HG02610 (cell line): ENCODE measurements around the gene SNRPD3.
"Not testable (repeated sequence)": the region's sequence is repeated elsewhere in the genome, so short reads cannot be mapped to it uniquely, and the experiment has no call there.

Experiments
- ATAC-seq: cut with Tn5 transposase; IDR thresholded peaks from one replicate; pipeline ENCODE4 v1.9.1; 2021; ENCODE audit warnings: mild to moderate bottlenecking, moderate library complexity; ENCODE audit not compliant: unreplicated experiment

Gene SNRPD3

DNA sequence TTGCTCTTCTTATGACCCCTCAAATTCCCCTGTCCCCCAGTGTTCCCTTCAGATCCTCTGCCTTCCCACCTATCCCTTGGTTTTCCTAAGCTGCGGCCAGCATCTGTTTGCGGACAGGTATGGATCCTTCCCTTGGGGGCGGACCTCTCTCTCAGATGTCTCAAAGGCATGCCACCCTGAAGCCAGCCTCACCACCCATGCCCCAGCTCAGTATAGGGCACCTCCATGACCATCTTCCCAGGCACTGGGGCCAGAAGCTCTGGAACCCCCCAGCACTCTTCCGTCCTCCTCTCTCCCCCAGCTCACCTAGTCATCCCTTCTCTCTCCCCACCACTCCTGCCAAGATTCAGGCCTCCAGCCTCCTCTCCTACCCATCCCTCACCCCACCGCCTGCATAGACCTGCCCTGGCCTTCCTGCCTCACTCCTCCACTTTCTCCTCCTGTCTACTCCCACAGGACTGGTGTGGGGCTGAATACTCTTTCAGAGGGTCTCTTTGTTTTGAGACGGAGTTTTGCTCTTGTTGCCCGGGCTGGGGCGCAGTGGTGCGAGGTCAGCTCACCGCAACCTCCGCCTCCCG is 34.9 kb downstream of the SNRPD3 start:
- no peak for ATAC-seq

DNA sequence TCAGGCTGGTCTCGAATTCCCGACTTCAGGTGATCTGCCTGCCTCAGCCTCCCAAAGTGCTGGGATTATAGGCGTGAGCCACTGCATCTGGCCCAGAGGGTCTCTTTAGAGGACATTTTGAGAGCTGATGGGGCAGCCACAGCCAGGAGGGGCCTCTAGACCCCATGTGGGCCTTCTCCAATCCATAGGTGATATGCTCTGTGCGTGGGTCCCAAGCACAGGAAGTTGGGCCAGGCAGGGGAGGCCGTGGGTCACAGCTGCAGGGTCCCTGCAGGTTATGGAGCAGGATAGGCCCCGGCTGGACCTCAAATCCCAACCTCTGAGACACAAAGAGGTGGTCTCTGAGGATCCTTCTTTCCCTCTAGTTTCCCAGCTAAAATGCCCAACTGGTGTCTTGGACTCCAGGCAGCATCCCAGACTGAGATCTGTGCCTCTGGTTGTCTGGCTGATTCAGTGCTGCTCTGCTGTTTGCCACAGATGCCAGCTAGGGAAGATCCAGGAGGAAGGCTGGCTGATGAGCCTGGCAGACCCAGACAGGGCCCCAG is 35.6 kb downstream of the SNRPD3 start:
- no peak for ATAC-seq

DNA sequence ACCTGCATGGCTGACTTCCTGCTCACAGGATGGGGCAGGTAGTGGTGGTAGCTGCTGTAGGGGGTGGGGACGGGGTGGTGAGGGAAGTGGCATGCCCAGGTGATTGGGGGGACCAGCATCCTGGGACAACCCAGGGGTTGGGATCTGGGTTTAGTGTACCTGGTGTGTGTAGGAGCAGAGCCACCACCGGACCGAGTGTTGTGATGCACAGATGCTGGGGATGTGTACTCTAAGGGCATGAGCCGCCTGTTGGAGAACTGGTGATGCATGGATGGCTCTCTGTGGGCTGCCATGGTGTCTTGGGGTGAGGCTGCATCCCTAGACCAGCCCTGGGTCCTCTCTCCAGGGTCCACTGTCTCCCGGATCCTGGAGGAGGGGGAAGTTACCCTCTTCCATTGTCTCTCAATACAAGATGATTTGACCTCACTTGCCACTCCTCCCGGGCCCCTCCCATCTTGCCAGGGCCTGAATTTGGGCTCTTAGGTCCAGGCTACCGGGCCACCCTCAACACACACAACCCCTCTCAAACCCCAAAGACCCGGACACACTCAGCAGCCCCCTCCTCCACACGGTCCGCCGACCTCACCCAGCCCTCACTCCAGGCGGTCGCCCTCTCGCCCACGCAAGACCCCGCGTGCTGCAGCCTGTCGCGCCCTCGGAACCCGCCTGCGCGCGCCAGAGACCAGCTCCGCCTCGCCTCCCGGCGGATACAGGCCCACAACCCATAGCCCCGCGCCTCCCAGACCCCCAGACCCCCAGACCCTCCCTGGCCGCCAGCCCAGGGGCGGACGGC is 36.5 kb downstream of the SNRPD3 start:
- no peak for ATAC-seq

- peak; percentile 75 for ATAC-seq
Observed at GRCh38 chr22:24592851-24593558, 37.2 kb downstream of the SNRPD3 start, which contains the start of gene LRRC75B. Gene LRRC75B (minus strand): TSS chr22:24593073. CDS start chr22:24593039, 34 bp downstream.

- not testable (repeated sequence) for ATAC-seq
Observed at GRCh38 chr22:24593559-24593835, 37.7 kb downstream of the SNRPD3 start.

- ATAC-seq, result no peak
Observed at GRCh38 chr22:24593836-24594568, 38.2 kb downstream of the SNRPD3 start.

- no peak for ATAC-seq
Observed at GRCh38 chr22:24594569-24595120, 38.8 kb downstream of the SNRPD3 start.

- ATAC-seq, result no peak
Observed at GRCh38 chr22:24595228-24595627, 39.4 kb downstream of the SNRPD3 start.

- no peak for ATAC-seq
Observed at GRCh38 chr22:24595863-24596262, 40.1 kb downstream of the SNRPD3 start.

DNA sequence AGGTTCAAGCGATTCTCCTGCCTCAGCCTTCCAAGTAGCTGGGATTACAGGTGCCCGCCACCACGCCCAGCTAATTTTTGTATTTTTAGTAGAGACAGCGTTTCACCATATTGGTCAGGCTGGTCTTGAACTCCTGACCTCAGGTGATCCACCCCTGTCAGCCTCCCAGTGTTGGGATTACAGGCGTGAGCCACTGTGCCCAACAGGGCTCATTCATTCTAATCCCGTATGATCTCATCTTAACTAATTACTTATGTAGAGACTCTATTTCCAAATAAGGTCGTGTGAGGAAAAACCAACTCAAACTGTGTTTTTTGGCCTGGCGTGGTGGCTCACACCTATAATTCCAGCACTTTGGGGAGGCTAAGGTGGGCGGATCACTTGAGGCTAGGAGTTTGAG is 41.3 kb downstream of the SNRPD3 start:
- ATAC-seq, result not testable (repeated sequence)

- no peak for ATAC-seq
Observed at GRCh38 chr22:24599514-24599913, 43.7 kb downstream of the SNRPD3 start.

DNA sequence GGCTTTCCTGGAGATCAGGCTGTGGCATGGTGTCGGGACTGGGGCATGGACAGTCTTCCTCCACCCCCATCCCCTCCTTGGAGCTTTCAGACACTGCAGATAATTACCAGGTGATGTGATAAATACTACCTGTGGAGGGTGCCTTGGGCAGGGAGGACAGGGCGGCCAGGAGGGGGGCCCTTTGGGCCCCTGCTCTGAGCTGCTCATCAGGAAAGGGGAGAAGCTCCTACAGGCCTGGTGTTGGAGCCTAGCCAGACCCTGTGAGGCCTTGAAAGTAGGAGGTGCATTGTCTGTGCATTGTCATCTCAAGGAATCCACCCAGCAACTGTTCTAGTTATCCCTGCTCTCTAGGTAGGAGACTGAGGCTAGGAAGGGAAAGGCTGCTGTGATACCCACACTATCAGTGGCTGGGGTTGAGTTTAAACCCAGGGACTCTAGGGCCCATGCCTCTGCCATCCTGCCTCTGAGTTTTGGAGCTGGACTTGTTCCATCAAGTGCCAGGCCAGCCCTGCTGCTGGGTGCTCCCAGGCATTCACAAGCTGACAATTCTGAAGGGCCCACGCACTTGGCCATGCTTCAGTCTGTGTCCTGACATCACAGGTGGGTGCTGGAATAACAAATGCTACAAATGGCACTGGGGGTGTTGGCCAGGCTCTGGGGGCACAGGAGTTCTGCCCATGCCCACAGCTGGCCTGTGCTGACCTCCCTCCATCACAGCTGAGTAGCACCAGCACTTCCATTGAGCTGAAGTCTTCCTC is 44.3 kb downstream of the SNRPD3 start:
- not testable (repeated sequence) for ATAC-seq

DNA sequence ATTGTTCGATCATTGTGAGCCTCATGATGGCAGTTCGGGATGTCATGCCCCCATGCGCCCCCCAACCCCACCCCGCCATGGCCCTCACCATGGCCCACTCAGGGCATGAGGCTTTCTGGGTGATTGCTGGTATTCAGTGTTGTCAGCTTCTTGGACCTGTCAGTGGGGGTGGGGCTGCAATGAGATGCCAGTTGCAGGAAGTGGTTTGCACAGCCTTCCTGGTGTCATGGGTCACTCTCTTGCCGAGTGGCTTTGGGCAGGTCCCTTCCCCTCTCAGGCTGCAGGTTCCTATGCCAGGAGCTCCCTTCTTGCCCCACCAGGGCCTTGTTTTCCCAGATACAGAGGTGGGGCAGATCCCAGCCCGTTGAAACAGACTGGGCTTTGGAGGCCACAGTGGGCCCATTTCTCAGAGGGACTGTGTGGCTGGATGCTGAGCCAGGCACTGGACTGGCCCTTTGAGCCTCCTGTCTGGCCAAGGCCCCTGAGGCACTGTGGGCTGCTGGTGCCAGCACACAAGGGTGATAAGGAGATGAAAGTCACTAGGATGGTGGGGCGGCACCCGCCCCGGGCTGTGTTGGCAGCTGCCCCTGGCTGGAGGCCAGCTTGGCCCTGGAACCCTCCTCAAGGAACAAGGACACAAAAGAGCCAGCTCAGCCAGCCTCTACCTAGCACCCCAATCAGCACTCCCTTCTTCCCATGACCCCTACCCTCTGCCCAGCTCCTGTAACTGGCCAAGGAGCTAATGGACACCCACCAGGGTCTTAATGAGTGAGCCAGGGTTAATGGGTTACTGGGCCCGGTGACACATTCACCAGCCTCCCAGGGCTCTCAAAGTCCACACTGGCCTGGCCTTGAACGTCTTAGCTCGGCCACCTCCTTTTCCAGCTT is 45.7 kb downstream of the SNRPD3 start:
- ATAC-seq, result no peak

DNA sequence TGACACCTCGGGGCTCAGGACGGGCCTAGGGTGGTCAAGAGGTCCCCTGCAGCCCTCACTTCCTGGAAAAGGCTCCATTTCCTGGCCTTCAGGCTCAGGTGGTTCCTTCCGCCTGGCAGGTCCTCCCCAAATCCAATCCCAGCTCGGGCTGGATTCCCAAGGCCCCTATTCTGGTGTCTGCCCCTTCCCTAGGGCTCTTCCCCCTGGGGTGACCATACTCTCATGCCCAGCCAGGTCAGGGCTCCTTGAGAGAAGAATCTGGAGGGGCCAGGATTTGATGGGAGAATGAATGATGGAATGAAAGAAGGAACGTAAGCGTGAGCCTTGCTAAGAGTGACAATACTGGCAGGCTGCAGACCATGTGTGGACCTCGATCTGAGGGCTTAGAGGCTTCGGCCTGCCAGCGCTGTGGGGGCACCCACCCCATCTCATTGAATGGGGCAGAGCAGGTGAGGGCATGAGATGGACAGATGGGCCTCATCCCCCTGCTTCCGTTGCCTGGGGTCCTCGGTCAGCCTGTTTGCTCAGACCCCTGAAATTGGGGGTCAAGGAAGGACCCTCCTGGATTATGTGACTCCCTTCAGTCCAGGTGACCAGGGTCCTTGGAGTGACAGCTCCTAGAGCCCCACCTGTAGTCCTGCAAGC is 46.4 kb downstream of the SNRPD3 start:
- not testable (repeated sequence) for ATAC-seq

GRCh38 chr22:24602847-24603769 is 47.3 kb downstream of the SNRPD3 start, which contains the start of gene GGT1:
Gene GGT1 (plus strand): TSS chr22:24603193. CDS start chr22:24611082, 7,889 bp downstream.
- ATAC-seq, result not testable (repeated sequence)

GRCh38 chr22:24603770-24604629 is 48.2 kb downstream of the SNRPD3 start:
- ATAC-seq, result not testable (repeated sequence)
